ENCODE measurements around the gene C1D. TPM values are rescaled to one million over a fixed set of nuclear protein-coding genes. Genes with fewer than 3 reads are reported as not detected.
"Not testable (repeated sequence)": the region's sequence is repeated elsewhere in the genome, so short reads cannot be mapped to it uniquely, and the experiment has no call there.

C1D gene
- total RNA-seq, 1 experiment from 2014 or later = 21.3 TPM

- BruUV-seq (replicated peaks) = no TSS peak
- H3K4me1 ChIP-seq (ENCODE audit: insufficient read depth, low read length, poor library complexity, severe bottlenecking) = no peaks in the 10 kb centered on the region
- no peak overlapping the region for H3K27ac ChIP-seq (ENCODE audit: low read depth, low read length, poor library complexity, severe bottlenecking)
- H3K9me3 ChIP-seq (ENCODE audit: low read depth, low read length, poor library complexity, severe bottlenecking) = no peaks in the 10 kb centered on the region
- no peak for DNase-seq (ENCODE audit: low spot score)
- ChIA-PET POLR2A (ENCODE audit: low non-redundant PET) (interaction anchor here (0.7 kb wide), 1 partner anchor 1516 kb away, joined by 5 read pairs; no protein-coding TSS in a partner anchor), CTCF (no interaction called here)
- no peak overlapping the region for H3K4me3 ChIP-seq (ENCODE audit: low read depth, low read length, poor library complexity, severe bottlenecking)
- TF ChIP-seq EZH2 (IDR thresholded peaks at IDR 0.05; ENCODE audit: borderline replicate concordance, low read depth, low read length, poor library complexity, severe bottlenecking) (no peak), CTCF (conservative IDR thresholded peaks at IDR 0.05; ENCODE audit: low read depth, low read length) (no peak)
- H3K27me3 ChIP-seq (replicated peaks; ENCODE audit: insufficient read depth, low read depth, low read length, poor library complexity) = no peaks in the 10 kb centered on the region
- no peaks in the 10 kb centered on the region for H3K36me3 ChIP-seq (ENCODE audit: insufficient read depth, low read length, poor library complexity, severe bottlenecking)
- intact Hi-C loops (cut with micrococcal nuclease; ENCODE audit: unreplicated experiment) = no loop called here
Observed at GRCh38 chr2:68086166-68086565, 23.4 kb upstream of the C1D start.

GRCh38 chr2:68083346-68083745, 20.5 kb upstream of the C1D start:
- H3K4me1 ChIP-seq (ENCODE audit: insufficient read depth, low read length, poor library complexity, severe bottlenecking) = no peaks in the 10 kb centered on the region
- no peaks in the 10 kb centered on the region for H3K9me3 ChIP-seq (ENCODE audit: low read depth, low read length, poor library complexity, severe bottlenecking)
- H3K27ac ChIP-seq (ENCODE audit: low read depth, low read length, poor library complexity, severe bottlenecking) = no peak overlapping the region
- DNase-seq (ENCODE audit: low spot score) = no peak
- BruUV-seq (replicated peaks) = no TSS peak
- H3K36me3 ChIP-seq (ENCODE audit: insufficient read depth, low read length, poor library complexity, severe bottlenecking) = no peaks in the 10 kb centered on the region
- TF ChIP-seq EZH2 (IDR thresholded peaks at IDR 0.05; ENCODE audit: borderline replicate concordance, low read depth, low read length, poor library complexity, severe bottlenecking) = no peak
- TF ChIP-seq CTCF (conservative IDR thresholded peaks at IDR 0.05; ENCODE audit: low read depth, low read length) = no peak
- CTCF ChIA-PET = no interaction called here
- H3K4me3 ChIP-seq (ENCODE audit: low read depth, low read length, poor library complexity, severe bottlenecking) = no peak overlapping the region
- intact Hi-C loops (cut with micrococcal nuclease; ENCODE audit: unreplicated experiment) = no loop called here
- H3K27me3 ChIP-seq (replicated peaks; ENCODE audit: insufficient read depth, low read depth, low read length, poor library complexity) = no peaks in the 10 kb centered on the region
- POLR2A ChIA-PET (ENCODE audit: low non-redundant PET) = no interaction called here

- H3K4me1 ChIP-seq (ENCODE audit: insufficient read depth, low read length, poor library complexity, severe bottlenecking) = no peaks in the 10 kb centered on the region
- no peaks in the 10 kb centered on the region for H3K9me3 ChIP-seq (ENCODE audit: low read depth, low read length, poor library complexity, severe bottlenecking)
- TF ChIP-seq CTCF (conservative IDR thresholded peaks at IDR 0.05; ENCODE audit: low read depth, low read length) = no peak
- no peak for TF ChIP-seq EZH2 (IDR thresholded peaks at IDR 0.05; ENCODE audit: borderline replicate concordance, low read depth, low read length, poor library complexity, severe bottlenecking)
- H3K4me3 ChIP-seq (ENCODE audit: low read depth, low read length, poor library complexity, severe bottlenecking) = no peak overlapping the region
- H3K27me3 ChIP-seq (replicated peaks; ENCODE audit: insufficient read depth, low read depth, low read length, poor library complexity) = peaks cover 6% of the 10 kb centered on the region
- ChIA-PET POLR2A (ENCODE audit: low non-redundant PET) (no interaction called here), CTCF (no interaction called here)
- DNase-seq (ENCODE audit: low spot score) = no peak
- H3K36me3 ChIP-seq (ENCODE audit: insufficient read depth, low read length, poor library complexity, severe bottlenecking) = no peaks in the 10 kb centered on the region
- intact Hi-C loops (cut with micrococcal nuclease; ENCODE audit: unreplicated experiment) = no loop called here
- BruUV-seq (replicated peaks) = no TSS peak
- no peak overlapping the region for H3K27ac ChIP-seq (ENCODE audit: low read depth, low read length, poor library complexity, severe bottlenecking)
Observed at GRCh38 chr2:68074050-68074449, 11.2 kb upstream of the C1D start.

GRCh38 chr2:68063797-68064646, 1.2 kb upstream of the C1D start:
- CTCF ChIA-PET; intact Hi-C loops (cut with micrococcal nuclease; ENCODE audit: unreplicated experiment); H3K9me3 ChIP-seq (ENCODE audit: low read depth, low read length, poor library complexity, severe bottlenecking); H3K36me3 ChIP-seq (ENCODE audit: insufficient read depth, low read length, poor library complexity, severe bottlenecking); H3K27me3 ChIP-seq (replicated peaks; ENCODE audit: insufficient read depth, low read depth, low read length, poor library complexity); H3K27ac ChIP-seq (ENCODE audit: low read depth, low read length, poor library complexity, severe bottlenecking); BruUV-seq (replicated peaks); H3K4me1 ChIP-seq (ENCODE audit: insufficient read depth, low read length, poor library complexity, severe bottlenecking): not testable (repeated sequence)
- peak; percentile 12 for DNase-seq (ENCODE audit: low spot score)
- POLR2A ChIA-PET (ENCODE audit: low non-redundant PET) = interaction anchor here (0.6 to 1.7 kb wide), 2 partner anchors 9 to 889 kb away, joined by 3 read pairs; no protein-coding TSS in a partner anchor
- peak overlapping the region; percentile 74 for H3K4me3 ChIP-seq (ENCODE audit: low read depth, low read length, poor library complexity, severe bottlenecking)
